DOHH2 (cell line): ENCODE data around the gene MOV10.

Experiments used
- CTCF ChIP-seq: fragments of 200-600 bp; sonication (generic); IDR thresholded peaks from one replicate; pipeline ENCODE4 v1.5.1; 2014; ENCODE audit warnings: antibody characterized with exemption, mild to moderate bottlenecking, low read depth, low read length; ENCODE audit not compliant: poor library complexity, severe bottlenecking
- EZH2phosphoT487 ChIP-seq: fragments of 200-600 bp; sonication (generic); IDR thresholded peaks from 2 replicates; pipeline ENCODE4 v1.6.1; 2017; ENCODE audit warnings: borderline replicate concordance, mild to moderate bottlenecking, antibody characterized with exemption, low read length, moderate library complexity, mixed read lengths

- TF ChIP-seq EZH2phosphoT487 (no peak), CTCF (no peak)
These were observed 38.4 kb upstream of the MOV10 start for GRCh38 chr1:112636056-112636455.
